EL (cell line): ENCODE data around the gene TBL1X.

Experiments used
- DNase-seq: peaks from one replicate; pipeline ENCODE4 v3.0.0-alpha.2; 2016

TBL1X gene

DNA sequence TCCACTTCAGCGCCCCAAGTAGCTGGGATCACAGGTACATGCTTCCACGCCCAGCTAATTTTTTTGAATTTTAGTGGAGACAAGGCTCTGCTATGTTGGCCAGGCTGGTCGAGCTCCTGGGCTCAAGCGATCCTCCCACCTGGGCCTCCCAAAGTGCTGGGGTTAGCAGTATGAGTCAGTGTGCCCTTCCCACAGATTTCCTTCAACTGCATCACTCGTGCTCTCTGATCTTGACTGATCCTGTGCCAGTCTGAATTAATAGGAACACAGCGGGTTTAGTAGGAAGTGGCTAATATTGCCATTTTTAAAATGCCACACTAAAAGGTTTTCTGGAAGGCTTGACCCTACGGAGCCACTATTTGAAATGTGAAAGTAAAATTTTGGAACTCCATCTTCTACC, 317.1 kb downstream of the TBL1X start:
- no peak for DNase-seq

DNA sequence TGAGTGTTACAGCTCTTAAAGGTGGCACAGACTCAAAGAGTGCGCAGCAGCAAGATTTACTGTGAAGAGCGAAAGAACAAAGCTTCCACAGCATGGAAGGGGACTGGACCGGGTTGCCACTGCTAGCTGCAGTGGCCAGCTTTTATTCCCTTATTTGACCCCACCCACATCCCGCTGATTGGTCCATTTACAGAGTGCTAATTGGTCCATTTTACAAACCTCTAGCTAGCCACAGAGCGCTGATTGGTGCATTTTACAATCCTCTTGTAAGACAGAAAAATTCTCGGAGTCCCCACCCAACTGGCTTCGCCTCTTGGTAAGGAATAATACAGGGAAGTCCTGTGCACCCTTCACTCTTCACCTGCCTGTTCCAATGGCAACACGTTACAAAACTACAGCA, 319.5 kb downstream of the TBL1X start:
- no peak for DNase-seq

- DNase-seq: no peak
Observed at GRCh38 chrX:9785254-9785943, 320.5 kb downstream of the TBL1X start.

DNA sequence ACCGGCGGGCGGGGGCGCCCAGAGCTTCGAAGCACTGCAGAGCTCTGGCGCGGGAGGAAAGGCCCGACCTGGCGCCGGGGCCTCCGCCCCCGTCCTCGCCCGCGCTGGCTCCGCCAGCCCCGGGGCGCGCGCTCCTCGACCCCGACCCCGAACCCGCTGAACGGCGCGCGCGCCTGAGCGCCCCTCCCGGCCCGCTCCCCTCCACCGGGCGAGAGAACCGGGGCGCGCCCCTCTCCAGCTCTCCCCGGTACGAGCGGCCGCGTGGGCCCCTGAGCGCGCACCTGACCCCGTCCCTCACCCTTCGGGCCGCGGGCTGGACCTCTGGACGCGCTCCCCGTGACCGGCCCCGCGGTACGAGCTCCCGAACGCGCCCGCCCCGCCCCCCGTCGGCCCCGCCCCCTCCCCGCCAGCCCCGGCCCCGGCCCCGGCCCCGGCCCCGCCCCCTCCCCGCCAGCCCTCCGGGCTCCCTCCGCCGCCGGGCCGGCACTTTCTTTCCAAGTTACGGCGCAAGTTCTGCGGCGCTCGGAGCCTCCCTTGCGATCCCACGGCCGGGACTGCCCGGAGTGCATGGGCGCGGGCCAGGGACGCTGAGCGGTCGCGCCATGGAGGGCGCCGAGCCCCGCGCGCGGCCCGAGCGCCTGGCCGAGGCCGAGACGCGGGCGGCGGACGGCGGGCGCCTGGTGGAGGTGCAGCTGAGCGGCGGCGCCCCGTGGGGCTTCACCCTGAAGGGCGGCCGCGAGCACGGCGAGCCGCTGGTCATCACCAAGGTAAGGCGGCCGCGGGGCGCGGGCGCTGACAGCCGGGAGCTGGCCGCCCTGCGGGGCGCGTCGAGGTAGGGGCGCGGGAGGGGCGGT, 321.3 kb downstream of the TBL1X start, which contains the start of gene SHROOM2:
Gene SHROOM2, plus strand, starts transcription at position 486 of the 854 bp plus-strand sequence. Its CDS starts 117 bp downstream, at position 603.
- DNase-seq: peak; percentile 1

DNA sequence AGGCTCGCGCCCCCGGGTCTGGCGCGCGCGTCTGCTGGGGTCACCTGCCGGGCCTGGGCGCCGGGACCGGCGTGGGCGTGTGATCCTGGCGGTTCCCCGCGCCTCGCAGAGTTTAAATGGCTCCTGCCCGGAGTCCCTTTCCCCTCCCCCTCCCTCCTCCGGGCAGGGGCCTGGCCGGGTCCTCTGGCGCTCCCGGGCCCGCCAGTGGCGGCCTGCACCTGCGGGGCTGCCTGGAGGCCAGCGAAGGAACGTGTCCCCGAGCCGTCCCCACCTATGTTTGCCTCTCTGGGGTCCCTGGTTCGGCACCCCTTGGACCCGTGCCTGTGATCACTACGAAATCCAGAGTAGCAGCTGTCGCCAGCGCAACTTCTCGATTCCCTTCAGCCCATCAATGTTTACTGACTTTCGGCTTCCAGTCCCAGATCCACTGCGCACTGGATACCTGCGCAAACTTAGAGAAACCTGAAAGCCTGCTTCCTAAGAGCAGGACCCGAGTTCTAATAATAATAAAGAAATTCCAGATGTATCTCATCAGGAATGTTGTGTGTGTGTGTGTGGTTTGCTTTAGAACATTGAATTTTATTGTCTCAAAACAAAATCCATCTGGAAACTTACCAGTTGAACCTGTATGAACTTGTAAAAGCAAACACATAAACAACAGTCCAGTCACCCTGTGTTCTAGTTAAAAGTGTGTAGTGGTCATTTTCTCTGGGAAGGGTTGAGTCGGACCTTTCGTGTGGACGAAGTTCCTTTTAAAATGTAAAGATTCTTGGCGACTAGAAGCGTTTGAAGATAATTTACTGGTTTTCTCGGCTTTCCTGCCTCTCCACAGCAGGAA, 322.2 kb downstream of the TBL1X start:
- peak; percentile 1 for DNase-seq

DNA sequence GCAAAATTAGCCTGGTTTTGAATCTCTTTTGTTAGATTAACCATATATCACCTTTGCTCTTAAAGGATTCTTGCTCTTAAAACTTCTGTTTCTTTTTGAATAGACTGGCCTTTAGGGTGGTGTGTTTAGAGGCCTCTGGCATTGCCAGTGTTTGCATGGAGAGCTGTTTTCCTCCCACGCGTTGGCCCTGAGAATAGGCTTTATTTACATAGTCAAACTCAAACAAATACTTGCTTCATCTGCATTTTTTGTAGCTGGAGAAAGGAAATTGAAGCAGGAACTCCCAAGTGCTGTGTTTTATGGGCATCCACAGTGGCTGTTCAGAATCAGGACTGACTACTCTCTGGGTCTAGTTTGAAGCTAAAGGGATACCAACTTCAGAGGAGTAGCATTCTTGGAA, 324.1 kb downstream of the TBL1X start:
- peak; percentile 1 for DNase-seq

GRCh38 chrX:9789555-9789954, 324.7 kb downstream of the TBL1X start:
- no peak for DNase-seq
